NK-92 (cell line): ENCODE results near the gene GSC.

Source experiments
- DNase-seq: peaks from one replicate; lab custom pipeline; 2025; ENCODE audit not compliant: unreplicated experiment; lab: John Stamatoyannopoulos, UW

Gene GSC

DNA sequence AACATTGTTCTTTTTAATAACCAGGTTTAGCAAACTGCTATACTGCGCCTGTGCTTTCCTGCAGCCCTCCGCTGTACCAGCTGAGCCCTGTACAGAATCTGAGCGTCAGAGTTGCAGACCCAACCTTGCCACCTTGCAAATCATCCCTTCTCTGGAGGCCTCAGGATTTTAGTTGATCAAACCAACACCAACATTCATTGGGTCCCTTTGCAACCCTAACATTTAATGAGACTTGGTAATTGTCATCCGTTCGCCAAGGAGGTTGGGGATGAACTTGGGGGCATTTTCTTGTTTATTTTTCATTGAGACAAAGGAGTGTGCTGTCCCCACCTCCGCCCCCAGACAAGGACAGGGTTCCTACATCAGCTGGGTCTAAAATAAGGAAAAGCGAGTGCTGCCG, 2.6 kb upstream of the GSC start:
- no peak for DNase-seq

DNA sequence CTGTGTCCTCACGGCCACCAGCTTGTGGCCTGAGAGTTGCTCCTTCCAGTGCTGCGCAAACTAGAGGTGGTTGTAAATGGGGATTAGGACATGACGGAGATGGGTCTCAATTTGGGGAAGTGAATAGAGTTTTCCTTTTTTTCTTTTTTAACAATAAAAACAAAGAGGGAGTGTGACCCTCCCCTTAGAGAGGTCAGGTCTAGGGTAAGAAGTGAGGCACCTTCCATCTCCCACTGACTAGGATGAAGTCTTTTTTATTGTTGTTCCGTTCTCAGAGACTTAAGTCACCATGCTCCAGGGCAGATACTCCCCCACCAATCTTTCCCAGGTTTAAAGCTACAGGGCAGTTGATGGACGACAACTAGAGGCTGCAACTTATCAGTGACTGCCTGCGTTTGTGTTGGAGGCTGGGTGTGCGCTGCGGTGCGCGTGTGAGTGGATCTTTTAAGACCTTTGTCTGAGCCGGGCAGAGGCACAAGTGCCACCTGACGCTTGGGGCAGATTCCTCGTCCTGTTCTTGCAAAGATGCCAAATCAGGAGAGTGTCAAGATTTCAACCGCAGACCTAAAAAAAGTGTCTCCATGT, 2.1 kb upstream of the GSC start:
- no peak for DNase-seq

GRCh38 chr14:94771158-94771905, 1.4 kb upstream of the GSC start:
- no peak for DNase-seq

DNA sequence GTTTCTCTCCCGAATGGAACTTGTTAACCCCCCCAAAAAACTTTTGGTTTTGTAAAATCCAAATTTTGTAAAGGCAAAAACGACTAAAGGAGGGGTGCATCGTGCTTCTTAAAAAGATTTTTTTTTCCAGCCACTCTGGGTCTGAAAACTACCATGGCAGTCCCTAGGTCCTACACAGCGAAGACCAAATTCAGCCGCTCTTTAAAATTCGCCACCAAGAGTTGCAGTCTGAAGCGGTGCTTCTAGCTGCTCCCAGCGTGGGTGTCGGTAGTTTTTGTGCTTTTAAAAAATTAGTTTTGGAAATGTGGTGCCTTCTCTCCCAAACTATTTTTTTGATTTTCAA, 873 bp upstream of the GSC start:
- DNase-seq: no peak

GRCh38 chr14:94770251-94770749, 387 bp upstream of the GSC start:
- DNase-seq: no peak

- no peak for DNase-seq
Observed at GRCh38 chr14:94768521-94769390, 1.2 kb downstream of the GSC start.

- DNase-seq: no peak
Observed at GRCh38 chr14:94768141-94768520, 1.8 kb downstream of the GSC start.

DNA sequence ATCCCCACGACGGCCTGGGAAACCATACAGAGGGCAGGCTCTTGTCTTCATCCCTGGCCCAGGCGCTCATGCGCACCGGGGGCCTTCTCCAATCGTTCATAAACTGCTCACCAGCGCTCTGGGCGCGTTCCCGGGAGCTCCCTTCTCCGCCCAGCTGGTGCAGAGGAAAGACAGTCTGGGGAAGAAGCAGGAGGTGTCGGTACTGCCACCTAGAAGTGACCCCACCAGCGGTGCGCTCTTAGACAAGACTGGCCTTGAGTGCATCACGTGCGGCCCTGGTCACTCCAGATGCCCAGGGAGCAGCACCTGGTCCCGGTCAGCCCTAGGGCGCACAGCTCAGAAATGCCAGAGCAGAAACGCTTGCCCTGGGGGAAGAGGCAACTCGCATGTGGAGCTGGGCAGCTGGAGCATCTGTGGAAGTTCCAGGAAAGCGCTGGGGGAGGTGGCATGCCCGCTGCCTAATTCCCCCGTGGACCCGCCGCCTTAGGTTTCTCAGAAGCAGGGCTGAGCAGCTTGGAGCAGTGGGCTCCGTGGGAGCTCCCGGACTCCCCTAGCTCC, 2.5 kb downstream of the GSC start:
- no peak for DNase-seq

- no peak for DNase-seq
Observed at GRCh38 chr14:94764573-94764972, 5.3 kb downstream of the GSC start.

DNA sequence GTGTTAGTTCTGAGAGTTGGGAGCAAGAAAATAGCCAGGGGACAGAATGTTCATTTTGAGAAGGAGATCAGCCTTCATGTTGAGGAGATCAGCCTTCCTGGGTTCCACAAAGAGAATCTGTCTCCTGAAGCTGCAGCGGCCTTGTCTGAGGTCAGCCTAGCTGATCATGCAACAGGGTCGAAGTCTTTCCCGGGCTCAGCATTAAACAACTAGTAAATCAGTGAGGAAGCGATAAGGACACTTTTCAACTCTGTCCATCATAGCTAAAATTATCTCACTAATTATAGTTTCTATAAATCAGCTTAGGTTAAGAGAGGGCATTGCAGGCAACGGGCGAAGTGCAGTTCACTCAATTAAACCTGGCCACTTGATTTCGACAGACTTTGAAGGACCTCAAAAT, 7.5 kb downstream of the GSC start:
- no peak for DNase-seq

GRCh38 chr14:94761997-94762377, 7.9 kb downstream of the GSC start:
- DNase-seq: no peak

- DNase-seq: no peak
Observed at GRCh38 chr14:94761348-94761996, 8.4 kb downstream of the GSC start.

DNA sequence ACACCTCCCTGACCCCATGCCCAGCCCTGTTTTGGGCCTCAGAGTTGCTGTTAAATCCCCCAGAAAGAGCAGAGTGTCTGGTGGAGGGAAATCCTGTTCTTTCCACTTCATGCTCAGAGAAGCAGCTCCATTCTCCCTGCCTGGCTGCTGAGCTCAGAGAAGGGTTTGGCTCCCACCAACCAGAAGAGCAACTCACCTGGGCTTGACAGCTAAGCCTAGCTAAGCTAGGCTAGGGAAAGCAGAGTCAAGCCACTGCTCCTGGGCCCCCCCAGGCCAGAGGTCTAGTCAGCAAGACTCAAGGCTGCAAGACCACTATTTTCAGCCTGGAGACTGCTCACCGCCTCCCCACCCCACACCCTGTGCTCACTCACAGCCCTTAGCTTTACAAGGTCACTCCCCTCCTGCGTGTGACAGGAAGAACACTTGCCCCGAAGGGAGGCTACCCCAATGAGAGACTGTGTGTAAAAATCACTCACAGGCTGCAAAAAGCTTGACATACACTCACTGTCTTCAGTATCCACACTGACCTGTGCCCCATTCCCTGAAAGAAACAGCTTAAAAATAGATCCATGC, 13.5 kb downstream of the GSC start:
- no peak for DNase-seq

- no peak for DNase-seq
Observed at GRCh38 chr14:94754391-94754942, 15.4 kb downstream of the GSC start.

DNA sequence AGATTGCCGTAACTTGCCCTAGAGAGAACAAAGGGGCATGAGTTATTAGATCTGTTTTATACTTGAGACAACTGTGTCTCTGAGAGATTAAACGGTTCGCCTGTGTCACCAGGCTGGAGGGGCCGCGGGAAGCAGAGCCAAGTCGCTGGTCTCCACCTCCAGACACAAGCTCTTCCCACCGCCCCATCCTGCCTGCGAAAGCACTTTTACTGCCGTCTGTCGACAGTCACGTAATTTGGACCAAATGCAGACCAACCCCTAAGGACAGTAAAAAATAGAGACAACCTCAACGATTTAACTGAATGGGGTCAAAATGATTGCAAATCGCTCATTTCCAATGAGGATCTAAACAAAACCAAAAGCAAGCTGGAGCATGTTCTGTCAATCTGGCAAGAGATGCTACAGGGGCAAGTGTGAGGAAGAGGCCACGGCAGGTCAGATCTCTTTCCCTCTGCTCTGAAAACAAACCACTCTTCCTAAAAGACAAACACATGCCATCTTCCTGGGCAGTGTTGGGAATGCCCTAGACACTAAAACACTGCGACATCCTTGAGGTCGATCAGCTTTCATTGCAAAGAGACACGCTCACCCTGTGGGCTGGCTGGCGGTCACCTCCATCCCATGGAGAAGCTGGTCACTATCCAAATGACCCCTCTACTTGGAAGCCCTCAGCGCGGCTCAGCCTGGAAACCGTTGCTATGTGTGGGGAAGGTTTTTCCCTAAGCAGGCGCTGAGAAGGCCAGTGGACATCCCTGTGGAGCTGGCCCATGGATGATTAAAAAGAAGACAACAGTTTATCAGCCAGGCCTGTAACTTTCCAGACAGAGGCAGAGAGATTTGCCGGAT, 17.1 kb downstream of the GSC start:
- DNase-seq: no peak

- no peak for DNase-seq
Observed at GRCh38 chr14:94751956-94752355, 18.0 kb downstream of the GSC start.

DNA sequence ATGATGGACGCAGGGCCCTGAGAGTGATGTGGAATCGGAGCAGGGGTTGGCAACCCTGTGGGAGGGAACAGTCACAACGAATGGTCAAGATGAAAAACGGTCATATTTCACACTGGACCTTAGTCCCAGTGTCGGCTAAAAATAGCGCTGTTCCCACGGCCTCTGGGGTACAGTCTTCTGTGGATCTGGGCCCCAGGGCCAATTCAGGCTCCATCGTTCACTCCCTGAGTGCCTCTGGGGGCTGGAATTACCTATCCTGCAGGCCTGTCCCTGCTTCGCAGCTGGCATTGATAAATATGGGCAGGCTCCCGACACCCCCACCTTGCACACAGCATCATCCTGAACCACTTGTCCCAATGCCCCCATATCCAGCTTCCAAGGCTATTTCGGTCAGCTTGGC, 18.6 kb downstream of the GSC start:
- DNase-seq: no peak

GRCh38 chr14:94750371-94750770, 19.5 kb downstream of the GSC start:
- DNase-seq: no peak

- DNase-seq: no peak
Observed at GRCh38 chr14:94748667-94749347, 21.1 kb downstream of the GSC start.
